ENCODE measurements around the gene IMMP2L.
"Not testable (repeated sequence)": the region's sequence is repeated elsewhere in the genome, so short reads cannot be mapped to it uniquely, and the experiment has no call there.

Gene IMMP2L

DNA sequence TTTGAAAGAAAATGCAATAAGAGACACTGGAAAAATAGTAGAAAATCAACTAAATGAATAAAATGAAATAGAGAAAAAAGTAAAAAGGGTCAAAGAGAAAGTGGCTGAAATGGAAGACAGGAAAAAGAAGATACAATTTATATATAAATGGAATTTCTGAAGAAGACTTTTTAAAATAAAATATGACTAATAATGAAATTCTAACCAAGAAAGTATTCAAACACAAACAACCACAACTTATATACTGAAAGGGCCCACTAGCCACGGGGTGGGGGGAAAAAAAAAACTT lies 232.1 kb downstream of the IMMP2L start:
- Histone ChIP-seq H3K9ac (ENCODE audit: low read length in 5 of 5) (no peak overlapping the region), H3K36me3 (ENCODE audit: control insufficient read depth in 5 of 5, insufficient read depth in 5 of 5, low read length in 5 of 5) (no peaks in the 10 kb centered on the region), H3K27me3 (ENCODE audit: control insufficient read depth in 5 of 5, insufficient read depth in 4 of 5, low read length in 5 of 5) (no peaks in the 10 kb centered on the region), H3K4me3 (ENCODE audit: low read depth in 1 of 5, low read length in 5 of 5) (no peak overlapping the region), H3K9me3 (ENCODE audit: control insufficient read depth in 5 of 5, low read length in 5 of 5) (no peaks in the 10 kb centered on the region), H3K27ac (ENCODE audit: low read depth, low read length) (no peak overlapping the region), H3K4me1 (ENCODE audit: control insufficient read depth in 5 of 5, insufficient read depth in 5 of 5, low read length in 5 of 5) (no peaks in the 10 kb centered on the region)

DNA sequence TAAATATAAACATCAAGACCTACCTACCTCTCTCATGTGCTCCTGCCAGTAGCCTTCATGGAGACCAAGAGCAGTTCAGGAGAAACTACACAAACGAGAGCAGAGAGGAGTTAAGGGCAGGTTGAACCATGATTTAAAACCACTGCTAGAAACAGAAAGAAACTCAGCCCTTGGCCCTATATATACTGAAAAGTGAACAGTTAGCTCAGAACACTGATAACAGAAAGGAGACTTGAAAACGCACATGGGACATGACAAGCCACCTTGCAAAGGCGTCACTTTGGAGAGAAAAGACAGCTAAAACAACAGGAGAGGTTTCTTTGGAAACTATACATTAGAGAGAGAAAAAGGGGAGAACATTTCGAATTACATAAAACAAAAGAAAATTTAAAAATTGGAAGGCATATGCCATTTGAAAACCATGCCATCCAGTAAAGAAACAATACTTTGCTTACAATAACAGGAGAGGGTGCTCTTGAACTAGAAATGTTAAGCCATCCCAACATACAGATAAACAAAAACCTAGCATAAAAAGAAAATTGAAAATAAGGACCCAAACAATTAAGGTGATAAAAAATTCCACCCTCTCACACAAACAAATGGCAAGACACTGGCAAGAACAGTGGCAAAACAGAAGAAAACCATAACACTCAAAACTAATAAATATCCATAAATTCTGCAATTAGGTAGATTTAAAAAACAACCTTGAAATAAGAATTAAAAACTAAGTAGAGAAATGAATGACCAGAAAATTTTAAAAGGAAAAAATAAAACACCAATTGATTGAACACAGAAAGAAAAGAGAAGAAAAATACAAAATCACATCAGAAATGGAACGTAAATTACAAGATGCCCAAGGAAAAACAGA lies 232.7 kb downstream of the IMMP2L start:
- no peaks in the 10 kb centered on the region for H3K9me3 ChIP-seq (ENCODE audit: control insufficient read depth in 5 of 5, low read length in 5 of 5)

DNA sequence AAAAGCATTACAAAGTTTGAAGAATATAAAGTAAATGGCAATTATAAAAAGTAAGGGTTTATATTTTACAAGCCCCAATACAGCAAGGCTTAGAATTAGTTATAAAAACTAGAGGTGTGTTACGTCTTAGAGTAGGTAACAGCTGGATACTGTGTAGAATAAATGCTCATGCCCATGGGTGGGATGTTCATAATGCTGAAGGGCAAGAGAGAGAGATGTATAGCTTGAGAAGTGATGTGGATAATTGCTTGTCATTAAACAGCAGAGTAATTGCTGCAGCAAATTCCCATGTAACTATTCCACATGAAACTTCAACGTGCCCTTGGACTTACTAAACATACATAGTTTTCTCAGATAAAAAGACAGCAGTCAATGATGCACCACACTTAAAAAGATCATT lies 233.8 kb downstream of the IMMP2L start:
- Histone ChIP-seq H3K9ac (ENCODE audit: low read length in 5 of 5) (no peak overlapping the region), H3K36me3 (ENCODE audit: control insufficient read depth in 5 of 5, insufficient read depth in 5 of 5, low read length in 5 of 5) (no peaks in the 10 kb centered on the region)

More for the DNA sequence above, 232.7 kb downstream of the IMMP2L start:
- no peaks in the 10 kb centered on the region for H3K27me3 ChIP-seq (ENCODE audit: control insufficient read depth in 5 of 5, insufficient read depth in 4 of 5, low read length in 5 of 5)
- no peak overlapping the region for H3K4me3 ChIP-seq (ENCODE audit: low read depth in 1 of 5, low read length in 5 of 5)
- H3K27ac ChIP-seq (ENCODE audit: low read depth, low read length), result no peak overlapping the region
- H3K36me3 ChIP-seq (ENCODE audit: control insufficient read depth in 5 of 5, insufficient read depth in 5 of 5, low read length in 5 of 5), result no peaks in the 10 kb centered on the region
- H3K4me1 ChIP-seq (ENCODE audit: control insufficient read depth in 5 of 5, insufficient read depth in 5 of 5, low read length in 5 of 5), result no peaks in the 10 kb centered on the region
- no peak overlapping the region for H3K9ac ChIP-seq (ENCODE audit: low read length in 5 of 5)

GRCh38 chr7:111324776-111325175 lies 237.5 kb downstream of the IMMP2L start:
- Histone ChIP-seq H3K9me3 (ENCODE audit: control insufficient read depth in 5 of 5, low read length in 5 of 5) (no peaks in the 10 kb centered on the region), H3K36me3 (ENCODE audit: control insufficient read depth in 5 of 5, insufficient read depth in 5 of 5, low read length in 5 of 5) (no peaks in the 10 kb centered on the region), H3K27ac (ENCODE audit: low read depth, low read length) (no peak overlapping the region)

More for the DNA sequence above, 233.8 kb downstream of the IMMP2L start:
- H3K9me3 ChIP-seq (ENCODE audit: control insufficient read depth in 5 of 5, low read length in 5 of 5), result no peaks in the 10 kb centered on the region
- no peaks in the 10 kb centered on the region for H3K4me1 ChIP-seq (ENCODE audit: control insufficient read depth in 5 of 5, insufficient read depth in 5 of 5, low read length in 5 of 5)
- H3K27ac ChIP-seq (ENCODE audit: low read depth, low read length), result no peak overlapping the region
- H3K4me3 ChIP-seq (ENCODE audit: low read depth in 1 of 5, low read length in 5 of 5), result no peak overlapping the region
- no peaks in the 10 kb centered on the region for H3K27me3 ChIP-seq (ENCODE audit: control insufficient read depth in 5 of 5, insufficient read depth in 4 of 5, low read length in 5 of 5)

DNA sequence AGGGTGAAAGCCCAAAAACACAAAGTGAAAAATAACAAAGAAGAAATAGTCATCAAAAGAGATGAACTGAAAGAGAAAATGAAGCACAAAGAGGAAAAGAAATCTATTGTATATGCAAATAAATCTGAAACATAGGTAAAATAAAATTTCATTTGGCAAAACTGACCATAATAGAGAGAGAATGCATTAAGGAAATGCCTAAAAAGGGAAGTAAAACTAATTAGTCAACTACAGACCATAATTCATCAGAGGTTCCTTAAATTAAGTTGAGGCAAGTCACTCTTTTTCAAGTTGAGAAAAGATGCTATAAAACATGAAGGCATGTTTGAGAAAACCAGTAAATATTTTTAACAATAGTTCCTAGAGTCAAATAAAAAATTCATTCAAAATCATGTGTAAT lies 238.1 kb downstream of the IMMP2L start:
- Histone ChIP-seq H3K4me1 (ENCODE audit: control insufficient read depth in 5 of 5, insufficient read depth in 5 of 5, low read length in 5 of 5) (no peaks in the 10 kb centered on the region), H3K36me3 (ENCODE audit: control insufficient read depth in 5 of 5, insufficient read depth in 5 of 5, low read length in 5 of 5) (no peaks in the 10 kb centered on the region), H3K27ac (ENCODE audit: low read depth, low read length) (no peak overlapping the region), H3K9ac (ENCODE audit: low read length in 5 of 5) (no peak overlapping the region), H3K27me3 (ENCODE audit: control insufficient read depth in 5 of 5, insufficient read depth in 4 of 5, low read length in 5 of 5) (no peaks in the 10 kb centered on the region), H3K9me3 (ENCODE audit: control insufficient read depth in 5 of 5, low read length in 5 of 5) (no peaks in the 10 kb centered on the region), H3K4me3 (ENCODE audit: low read depth in 1 of 5, low read length in 5 of 5) (no peak overlapping the region)

More at GRCh38 chr7:111324776-111325175, 237.5 kb downstream of the IMMP2L start:
- H3K9ac ChIP-seq (ENCODE audit: low read length in 5 of 5), result no peak overlapping the region
- H3K4me1 ChIP-seq (ENCODE audit: control insufficient read depth in 5 of 5, insufficient read depth in 5 of 5, low read length in 5 of 5), result no peaks in the 10 kb centered on the region
- H3K4me3 ChIP-seq (ENCODE audit: low read depth in 1 of 5, low read length in 5 of 5), result no peak overlapping the region
- no peaks in the 10 kb centered on the region for H3K27me3 ChIP-seq (ENCODE audit: control insufficient read depth in 5 of 5, insufficient read depth in 4 of 5, low read length in 5 of 5)

DNA sequence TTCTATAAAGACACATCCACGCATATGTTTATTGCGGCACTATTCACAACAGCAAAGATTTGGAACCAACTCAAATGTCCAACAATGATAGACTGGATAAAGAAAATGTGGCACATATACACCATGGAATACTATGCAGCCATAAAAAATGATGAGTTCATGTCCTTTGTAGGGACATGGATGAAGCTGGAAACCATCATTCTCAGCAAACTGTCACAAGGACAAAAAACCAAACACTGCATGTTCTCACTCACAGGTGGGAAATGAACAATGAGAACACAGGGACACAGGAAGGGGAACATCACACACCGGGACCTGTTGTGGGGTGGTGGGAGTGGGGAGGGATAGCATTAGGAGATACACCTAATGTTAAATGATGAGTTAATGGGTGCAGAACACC lies 238.6 kb downstream of the IMMP2L start:
- H3K4me3 ChIP-seq (ENCODE audit: low read depth in 1 of 5, low read length in 5 of 5); H3K27ac ChIP-seq (ENCODE audit: low read depth, low read length); H3K9me3 ChIP-seq (ENCODE audit: control insufficient read depth in 5 of 5, low read length in 5 of 5); H3K36me3 ChIP-seq (ENCODE audit: control insufficient read depth in 5 of 5, insufficient read depth in 5 of 5, low read length in 5 of 5); H3K9ac ChIP-seq (ENCODE audit: low read length in 5 of 5); H3K4me1 ChIP-seq (ENCODE audit: control insufficient read depth in 5 of 5, insufficient read depth in 5 of 5, low read length in 5 of 5); H3K27me3 ChIP-seq (ENCODE audit: control insufficient read depth in 5 of 5, insufficient read depth in 4 of 5, low read length in 5 of 5): not testable (repeated sequence)

- no peaks in the 10 kb centered on the region for H3K27me3 ChIP-seq (ENCODE audit: control insufficient read depth in 5 of 5, insufficient read depth in 4 of 5, low read length in 5 of 5)
- no peak overlapping the region for H3K9ac ChIP-seq (ENCODE audit: low read length in 5 of 5)
Measured at GRCh38 chr7:111320133-111320532, 242.2 kb downstream of the IMMP2L start.

DNA sequence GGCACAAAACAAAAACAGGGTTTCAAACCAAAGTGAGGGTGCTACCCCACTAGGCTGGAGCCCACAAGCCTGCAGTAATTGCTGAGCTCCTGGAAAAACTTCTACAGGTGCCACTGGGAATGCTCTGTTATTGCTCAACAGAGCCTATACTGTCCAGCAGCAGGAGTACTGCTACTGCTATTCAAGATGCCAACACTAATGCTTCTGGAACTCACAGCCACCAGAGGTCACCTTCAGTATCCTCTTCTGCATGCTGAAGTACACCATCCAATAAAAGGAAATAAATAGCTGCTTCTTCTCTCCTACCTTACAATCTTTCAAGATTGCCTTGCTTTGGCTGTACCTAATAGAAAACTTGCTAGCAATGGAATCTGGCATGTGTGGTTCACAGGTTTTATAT lies 249.3 kb downstream of the IMMP2L start:
- no peaks in the 10 kb centered on the region for H3K9me3 ChIP-seq (ENCODE audit: control insufficient read depth in 5 of 5, low read length in 5 of 5)
- H3K36me3 ChIP-seq (ENCODE audit: control insufficient read depth in 5 of 5, insufficient read depth in 5 of 5, low read length in 5 of 5), result no peaks in the 10 kb centered on the region
- H3K4me3 ChIP-seq (ENCODE audit: low read depth in 1 of 5, low read length in 5 of 5), result no peak overlapping the region
- H3K27me3 ChIP-seq (ENCODE audit: control insufficient read depth in 5 of 5, insufficient read depth in 4 of 5, low read length in 5 of 5), result no peaks in the 10 kb centered on the region
- no peak overlapping the region for H3K27ac ChIP-seq (ENCODE audit: low read depth, low read length)
- no peaks in the 10 kb centered on the region for H3K4me1 ChIP-seq (ENCODE audit: control insufficient read depth in 5 of 5, insufficient read depth in 5 of 5, low read length in 5 of 5)
- no peak overlapping the region for H3K9ac ChIP-seq (ENCODE audit: low read length in 5 of 5)

More at GRCh38 chr7:111320133-111320532, 242.2 kb downstream of the IMMP2L start:
- no peaks in the 10 kb centered on the region for H3K4me1 ChIP-seq (ENCODE audit: control insufficient read depth in 5 of 5, insufficient read depth in 5 of 5, low read length in 5 of 5)
- H3K4me3 ChIP-seq (ENCODE audit: low read depth in 1 of 5, low read length in 5 of 5), result no peak overlapping the region
- no peak overlapping the region for H3K27ac ChIP-seq (ENCODE audit: low read depth, low read length)
- H3K36me3 ChIP-seq (ENCODE audit: control insufficient read depth in 5 of 5, insufficient read depth in 5 of 5, low read length in 5 of 5), result no peaks in the 10 kb centered on the region
- no peaks in the 10 kb centered on the region for H3K9me3 ChIP-seq (ENCODE audit: control insufficient read depth in 5 of 5, low read length in 5 of 5)

DNA sequence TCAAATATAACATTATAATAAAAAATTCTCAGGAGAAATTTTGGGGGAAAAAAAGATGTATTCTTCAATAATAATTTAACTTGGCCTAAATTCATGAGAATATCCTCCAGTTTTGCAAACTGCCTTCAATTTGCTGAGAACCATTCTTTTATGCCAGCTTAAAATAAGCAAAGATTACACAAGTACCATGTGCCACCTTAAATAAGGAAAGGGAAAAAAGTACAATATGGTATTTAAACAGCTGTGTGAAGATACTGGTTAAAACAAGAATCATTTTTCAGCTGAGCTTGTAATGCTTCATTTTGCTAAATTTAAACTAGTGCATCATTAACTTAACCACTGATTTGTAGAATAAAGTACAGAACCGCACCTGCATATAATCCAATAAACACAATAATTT lies 253.6 kb downstream of the IMMP2L start:
- Histone ChIP-seq H3K27ac (ENCODE audit: low read depth, low read length) (no peak overlapping the region), H3K4me3 (ENCODE audit: low read depth in 1 of 5, low read length in 5 of 5) (no peak overlapping the region), H3K4me1 (ENCODE audit: control insufficient read depth in 5 of 5, insufficient read depth in 5 of 5, low read length in 5 of 5) (no peaks in the 10 kb centered on the region), H3K9ac (ENCODE audit: low read length in 5 of 5) (no peak overlapping the region), H3K9me3 (ENCODE audit: control insufficient read depth in 5 of 5, low read length in 5 of 5) (no peaks in the 10 kb centered on the region), H3K27me3 (ENCODE audit: control insufficient read depth in 5 of 5, insufficient read depth in 4 of 5, low read length in 5 of 5) (no peaks in the 10 kb centered on the region), H3K36me3 (ENCODE audit: control insufficient read depth in 5 of 5, insufficient read depth in 5 of 5, low read length in 5 of 5) (no peaks in the 10 kb centered on the region)

GRCh38 chr7:111301891-111302290 lies 260.4 kb downstream of the IMMP2L start:
- Histone ChIP-seq H3K27ac (ENCODE audit: low read depth, low read length) (no peak overlapping the region), H3K27me3 (ENCODE audit: control insufficient read depth in 5 of 5, insufficient read depth in 4 of 5, low read length in 5 of 5) (no peaks in the 10 kb centered on the region), H3K4me3 (ENCODE audit: low read depth in 1 of 5, low read length in 5 of 5) (no peak overlapping the region), H3K9ac (ENCODE audit: low read length in 5 of 5) (no peak overlapping the region), H3K9me3 (ENCODE audit: control insufficient read depth in 5 of 5, low read length in 5 of 5) (no peaks in the 10 kb centered on the region), H3K4me1 (ENCODE audit: control insufficient read depth in 5 of 5, insufficient read depth in 5 of 5, low read length in 5 of 5) (peaks cover 0 to 21% (median 0%) of the 10 kb centered on the region in 5 donors), H3K36me3 (ENCODE audit: control insufficient read depth in 5 of 5, insufficient read depth in 5 of 5, low read length in 5 of 5) (no peaks in the 10 kb centered on the region)
